Stomach (tissue), 9 donors: ENCODE data around the gene PLXNA2. TPM values are rescaled to one million over a fixed set of nuclear protein-coding genes. Genes with fewer than 3 reads are reported as not detected.

Source experiments
- DNase-seq, 2 donors: peaks; one replicate each; pipeline versions ENCODE4 v3.0.0 to v3.0.0-alpha.2; 2013 to 2019
- H3K27ac ChIP-seq, 5 donors: fragments of 200-600 bp in 4 of 5; sonication (generic) in 4 of 5; one replicate each; pipeline ENCODE4 v1.5.1; 2013 to 2019; ENCODE audit warnings: mild to moderate bottlenecking in 1 of 5, moderate library complexity in 1 of 5
- H3K27me3 ChIP-seq, 3 donors: fragments of 200-600 bp; sonication (generic); one replicate each; pipeline ENCODE4 v1.5.1; 2017 to 2019; ENCODE audit warnings: mixed run types in 1 of 3
- H3K36me3 ChIP-seq, 4 donors: fragments of 200-600 bp; sonication (generic); 1 replicate in 3 of 4; 2 replicates in 1 of 4; pipeline ENCODE4 v1.5.1; 2016 to 2019
- H3K4me1 ChIP-seq, 4 donors: fragments of 200-600 bp; sonication (generic); one replicate each; pipeline ENCODE4 v1.5.1; 2016 to 2019
- H3K4me3 ChIP-seq, 4 donors: fragments of 200-600 bp; sonication (generic) in 3 of 4; one replicate each; pipeline ENCODE4 v1.5.1; 2016 to 2019; ENCODE audit warnings: mild to moderate bottlenecking in 1 of 4
- H3K9me3 ChIP-seq, 4 donors: fragments of 200-600 bp; sonication (generic); one replicate each; pipeline ENCODE4 v1.5.1; 2016 to 2019
- EP300 ChIP-seq: sonication (generic); formaldehyde crosslinking; IDR thresholded peaks from one replicate; pipeline ENCODE4 v1.6.1; 2017; ENCODE audit warnings: antibody characterized with exemption
- POLR2A ChIP-seq, 4 donors: fragments of 450-650 bp; IDR thresholded peaks; one replicate each; pipeline ENCODE4 v1.6.1; 2016; ENCODE audit warnings: antibody characterized with exemption in 4 of 4, control low read depth in 2 of 4, mild to moderate bottlenecking in 1 of 4, moderate library complexity in 1 of 4
- POLR2AphosphoS5 ChIP-seq, 3 donors: sonication (generic); formaldehyde crosslinking; IDR thresholded peaks; one replicate each; pipeline ENCODE4 v1.6.1; 2016; ENCODE audit warnings: antibody characterized with exemption in 3 of 3
- WGBS, 5 donors: extraction: QIAGEN DNeasy Blood & Tissue Kit in 3 of 5; methylation state at CpG; one replicate each; pipeline versions ENCODE4 v1.1.5 to v1.1.7; 2013 to 2018; 5-methylcytosine and 5-hydroxymethylcytosine counted together
- intact Hi-C: fragments of 100-400 bp; cut with DNase I; formaldehyde crosslinking; loops from one replicate; pipeline ENCODE4 v1.15.1; 2023; ENCODE audit warnings: low total_unique reads
- polyA plus RNA-seq, 3 donors: library from polyadenylated mRNA; stranded (reverse); fragments of 200-250 nt; gene quantifications; one replicate each; pipeline ENCODE4 v1.2.3, GENCODE V29; 2013
- total RNA-seq, 5 donors: library from RNA; depleted of rRNA; stranded (reverse); fragments of >200 nt; gene quantifications; one replicate each; pipeline versions ENCODE4 v1.1.0 to v1.2.3, GENCODE V29; 2014 to 2016
- TF ChIP-seq, protein P1 (sequence below), 7 experiments: fragments of 450-650 bp in 4 of 7; fragments of 200-600 bp in 3 of 7; sonication (generic) in 3 of 7; IDR thresholded peaks; one replicate each; pipeline ENCODE4 v1.5.1; 2016 to 2019; ENCODE audit warnings: antibody characterized with exemption in 7 of 7, control low read depth in 2 of 7, mild to moderate bottlenecking in 1 of 7
- donor health status: healthy with polysubstance abuse.
- donor health status: Bipolar disorder and iron deficiency.
- donor health status: healthy.

PLXNA2 gene
- total and polyA plus RNA-seq, 8 donors: 2.7 to 185 (median 28.7) TPM

DNA sequence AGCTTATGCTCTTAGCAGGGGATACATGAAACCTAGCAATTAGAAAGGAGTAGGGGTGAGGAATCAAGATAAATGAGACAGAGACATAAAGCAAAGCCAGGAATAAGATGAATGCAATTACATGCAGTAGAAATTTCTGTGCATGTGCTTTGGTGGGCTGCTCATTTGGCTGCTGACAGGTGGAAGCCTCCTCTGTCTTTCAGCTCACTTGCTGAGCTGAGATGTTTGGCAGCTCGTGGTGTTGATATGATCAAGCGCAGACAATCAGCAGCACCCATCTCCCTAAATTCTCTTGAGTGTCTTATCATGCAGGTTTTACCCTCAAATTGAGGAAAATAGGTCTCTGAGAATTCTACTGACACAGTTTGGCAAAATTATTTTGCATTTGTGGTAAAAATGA, 224.9 kb downstream of the PLXNA2 start:
- intact Hi-C loops: no loop called here
- Histone ChIP-seq H3K4me1 (peaks cover 0 to 5% (median 0%) of the 10 kb centered on the region in 4 donors), H3K9me3 (no peaks in the 10 kb centered on the region), H3K36me3 (no peaks in the 10 kb centered on the region), H3K27ac (no peak overlapping the region), H3K27me3 (no peaks in the 10 kb centered on the region), H3K4me3 (no peak overlapping the region)
- 75 to 87% (median 80%) methylated on average over 2 of the region's 2 CpGs for WGBS, 5 donors
- DNase-seq: no peak
- TF ChIP-seq POLR2A (IDR thresholded peaks at IDR 0.05) (no peak), EP300 (no peak), POLR2AphosphoS5 (IDR thresholded peaks at IDR 0.05) (no peak)
- TF ChIP-seq, protein P1, sequence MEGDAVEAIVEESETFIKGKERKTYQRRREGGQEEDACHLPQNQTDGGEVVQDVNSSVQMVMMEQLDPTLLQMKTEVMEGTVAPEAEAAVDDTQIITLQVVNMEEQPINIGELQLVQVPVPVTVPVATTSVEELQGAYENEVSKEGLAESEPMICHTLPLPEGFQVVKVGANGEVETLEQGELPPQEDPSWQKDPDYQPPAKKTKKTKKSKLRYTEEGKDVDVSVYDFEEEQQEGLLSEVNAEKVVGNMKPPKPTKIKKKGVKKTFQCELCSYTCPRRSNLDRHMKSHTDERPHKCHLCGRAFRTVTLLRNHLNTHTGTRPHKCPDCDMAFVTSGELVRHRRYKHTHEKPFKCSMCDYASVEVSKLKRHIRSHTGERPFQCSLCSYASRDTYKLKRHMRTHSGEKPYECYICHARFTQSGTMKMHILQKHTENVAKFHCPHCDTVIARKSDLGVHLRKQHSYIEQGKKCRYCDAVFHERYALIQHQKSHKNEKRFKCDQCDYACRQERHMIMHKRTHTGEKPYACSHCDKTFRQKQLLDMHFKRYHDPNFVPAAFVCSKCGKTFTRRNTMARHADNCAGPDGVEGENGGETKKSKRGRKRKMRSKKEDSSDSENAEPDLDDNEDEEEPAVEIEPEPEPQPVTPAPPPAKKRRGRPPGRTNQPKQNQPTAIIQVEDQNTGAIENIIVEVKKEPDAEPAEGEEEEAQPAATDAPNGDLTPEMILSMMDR (IDR thresholded peaks at IDR 0.05): no peak

DNA sequence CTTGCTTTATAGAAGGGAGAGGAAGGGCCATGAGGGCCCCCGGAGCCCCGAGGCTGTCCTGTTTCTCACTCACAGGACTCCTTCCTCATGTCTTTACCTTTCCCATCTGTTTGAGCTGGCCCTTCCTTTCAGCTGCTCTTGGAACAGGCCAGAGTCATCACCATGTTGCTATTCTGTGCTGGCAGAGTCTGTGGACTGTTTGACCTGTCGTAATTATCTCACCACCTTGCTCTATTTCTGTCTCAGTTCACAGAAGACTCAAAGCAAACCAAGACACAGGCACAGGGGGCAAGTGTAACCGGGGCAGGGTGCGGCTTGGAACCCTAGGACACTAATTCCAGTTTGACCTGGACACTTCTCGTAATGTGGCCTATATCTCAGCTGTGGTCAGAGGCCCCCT, 228.9 kb downstream of the PLXNA2 start:
- Histone ChIP-seq H3K4me3 (no peak overlapping the region), H3K36me3 (no peaks in the 10 kb centered on the region), H3K4me1 (no peaks in the 10 kb centered on the region), H3K27ac (no peak overlapping the region), H3K9me3 (no peaks in the 10 kb centered on the region), H3K27me3 (no peaks in the 10 kb centered on the region)
- intact Hi-C loops: no loop called here
- no peak for DNase-seq
- TF ChIP-seq EP300 (no peak), POLR2A (IDR thresholded peaks at IDR 0.05) (no peak), POLR2AphosphoS5 (IDR thresholded peaks at IDR 0.05) (no peak)
- TF ChIP-seq, protein P1 (IDR thresholded peaks at IDR 0.05): no peak
- WGBS, 5 donors: 76 to 84% (median 78%) methylated on average over 6 of the region's 6 CpGs

DNA sequence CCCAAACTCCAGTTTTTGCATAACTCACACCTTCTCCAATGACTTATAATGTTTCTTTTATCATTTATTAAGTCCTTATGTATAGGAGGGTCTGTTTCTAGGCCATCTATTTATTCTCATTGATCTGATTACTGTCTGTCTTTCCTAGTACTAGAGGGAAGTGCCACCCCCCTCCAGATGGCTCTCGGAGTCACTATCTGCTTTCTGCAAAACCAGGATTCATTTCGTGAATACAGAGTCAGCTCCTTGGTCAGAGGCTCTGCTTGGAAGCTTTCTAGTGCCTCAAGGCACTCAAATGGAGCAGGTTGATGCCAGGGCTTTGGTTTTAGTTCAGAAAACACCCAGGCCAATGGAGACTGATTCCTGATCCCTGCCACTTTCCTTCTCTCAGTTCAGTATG, 231.0 kb downstream of the PLXNA2 start:
- intact Hi-C loops: no loop called here
- TF ChIP-seq POLR2AphosphoS5 (IDR thresholded peaks at IDR 0.05): no peak
- TF ChIP-seq EP300: no peak
- TF ChIP-seq POLR2A (IDR thresholded peaks at IDR 0.05): no peak
- TF ChIP-seq, protein P1 (IDR thresholded peaks at IDR 0.05): no peak
- Histone ChIP-seq H3K27ac (no peak overlapping the region), H3K4me1 (no peaks in the 10 kb centered on the region), H3K9me3 (no peaks in the 10 kb centered on the region), H3K27me3 (no peaks in the 10 kb centered on the region), H3K4me3 (no peak overlapping the region), H3K36me3 (no peaks in the 10 kb centered on the region)
- 77 to 86% (median 79%) methylated on average over 2 of the region's 2 CpGs for WGBS, 5 donors
- no peak for DNase-seq

DNA sequence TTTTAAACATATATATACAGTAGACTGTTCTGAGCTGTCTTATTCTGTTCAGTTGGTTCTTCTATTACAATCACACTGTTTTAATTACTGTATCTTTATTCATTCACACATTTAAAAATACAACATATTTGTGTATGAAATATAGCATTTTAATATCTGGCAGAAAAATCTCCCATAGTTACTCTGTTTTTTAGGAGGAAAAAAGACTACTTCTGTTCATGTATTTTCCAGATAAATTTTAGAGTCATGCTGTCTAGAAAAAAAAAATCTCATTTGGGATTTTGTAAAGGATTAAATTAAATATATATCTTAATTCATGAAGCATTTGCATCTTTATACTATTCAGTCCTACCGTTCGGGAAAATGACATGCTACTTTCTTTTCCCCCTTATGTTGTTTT, 231.5 kb downstream of the PLXNA2 start:
- DNase-seq: no peak
- Histone ChIP-seq H3K36me3 (no peaks in the 10 kb centered on the region), H3K27ac (no peak overlapping the region), H3K4me1 (no peaks in the 10 kb centered on the region), H3K9me3 (no peaks in the 10 kb centered on the region), H3K4me3 (no peak overlapping the region), H3K27me3 (no peaks in the 10 kb centered on the region)
- TF ChIP-seq POLR2A (IDR thresholded peaks at IDR 0.05): no peak
- TF ChIP-seq, protein P1 (IDR thresholded peaks at IDR 0.05): no peak
- TF ChIP-seq POLR2AphosphoS5 (IDR thresholded peaks at IDR 0.05): no peak
- no peak for TF ChIP-seq EP300
- 44 to 48% (median 46%) methylated on average over 2 of the region's 2 CpGs for WGBS, 5 donors
- intact Hi-C loops: no loop called here
